Mesothelial cell of epicardium (in vitro differentiated cells): Measurements from ENCODE around the gene KRTAP7-1. TPM values are rescaled to one million over a fixed set of nuclear protein-coding genes. Genes with fewer than 3 reads are reported as not detected.

ENCODE experiments used
- DNase-seq, 2 experiments: peaks; one replicate each; pipeline ENCODE4 v3.0.0; 2021; ENCODE audit warnings: low spot score in 2 of 2; ENCODE audit not compliant: unreplicated experiment in 2 of 2
- H3K27ac Mint-ChIP-seq: 2 replicates; pipeline ENCODE4 v1.8.0; 2021; ENCODE audit warnings: mixed read lengths
- H3K27me3 Mint-ChIP-seq: 2 replicates; pipeline ENCODE4 v1.8.0; 2021; ENCODE audit warnings: low read depth, mixed read lengths
- H3K36me3 Mint-ChIP-seq: 2 replicates; pipeline ENCODE4 v1.8.0; 2021; ENCODE audit warnings: mixed read lengths
- H3K4me1 Mint-ChIP-seq: 2 replicates; pipeline ENCODE4 v1.8.0; 2021; ENCODE audit warnings: mixed read lengths
- H3K4me3 Mint-ChIP-seq: 2 replicates; pipeline ENCODE4 v1.8.0; 2021; ENCODE audit warnings: mild to moderate bottlenecking, moderate library complexity, mixed read lengths
- H3K9me3 Mint-ChIP-seq: 2 replicates; pipeline ENCODE4 v1.8.0; 2021; ENCODE audit warnings: mixed read lengths
- CTCF ChIP-seq: fragments of 200-600 bp; sonication (generic); IDR thresholded peaks from one replicate; pipeline ENCODE4 v1.5.0; 2021; ENCODE audit warnings: antibody characterized with exemption; ENCODE audit not compliant: unreplicated experiment
- total RNA-seq: library from RNA; stranded (reverse); gene quantifications from 3 replicates; pipeline ENCODE4 v1.2.1, GENCODE V29; 2021

KRTAP7-1 gene
- not detected in 3 replicates for total RNA-seq

- DNase-seq = no peak
- Mint-ChIP-seq H3K9me3 (peaks cover 25% of the 10 kb centered on the region), H3K4me3 (no peak within 1 kb of the TSS), H3K36me3 (no peaks in the 10 kb centered on the region), H3K27ac (no peak within 1 kb of the TSS), H3K27me3 (peaks cover 2% of the 10 kb centered on the region), H3K4me1 (no peaks in the 10 kb centered on the region)
- TF ChIP-seq CTCF = no peak
Measured at GRCh38 chr21:30829659-30830058, at the start of gene KRTAP7-1. TSS of gene KRTAP7-1 (minus strand) at chr21:30829759. CDS start at chr21:30829698, 61 bp downstream.

GRCh38 chr21:30874526-30874925 is 45.0 kb upstream of the KRTAP7-1 start:
- TF ChIP-seq CTCF = no peak
- H3K9me3 Mint-ChIP-seq = no peaks in the 10 kb centered on the region
- peaks cover 3% of the 10 kb centered on the region for H3K27me3 Mint-ChIP-seq
- no peak for DNase-seq
- peak overlapping the region; percentile 41 for H3K27ac Mint-ChIP-seq
- H3K4me3 Mint-ChIP-seq = no peak overlapping the region
- H3K4me1 Mint-ChIP-seq = peaks cover 9% of the 10 kb centered on the region
- H3K36me3 Mint-ChIP-seq = no peaks in the 10 kb centered on the region

GRCh38 chr21:30847627-30848500 is 18.3 kb upstream of the KRTAP7-1 start:
- Mint-ChIP-seq H3K9me3 (peaks cover 10% of the 10 kb centered on the region), H3K4me3 (no peak overlapping the region), H3K36me3 (no peaks in the 10 kb centered on the region), H3K27ac (no peak overlapping the region), H3K27me3 (no peaks in the 10 kb centered on the region), H3K4me1 (peaks cover 10% of the 10 kb centered on the region)
- no peak for DNase-seq
- no peak for TF ChIP-seq CTCF

- H3K9me3 Mint-ChIP-seq = peaks cover 3% of the 10 kb centered on the region
- no peak overlapping the region for H3K27ac Mint-ChIP-seq
- H3K36me3 Mint-ChIP-seq = no peaks in the 10 kb centered on the region
- no peak for DNase-seq
- no peak overlapping the region for H3K4me3 Mint-ChIP-seq
- peaks cover 8% of the 10 kb centered on the region for H3K4me1 Mint-ChIP-seq
- H3K27me3 Mint-ChIP-seq = peaks cover 4% of the 10 kb centered on the region
- peak; percentile 57 for TF ChIP-seq CTCF
Measured at GRCh38 chr21:30842990-30843389, 13.4 kb upstream of the KRTAP7-1 start.

- DNase-seq = no peak
- Mint-ChIP-seq H3K27ac (no peak overlapping the region), H3K4me1 (no peaks in the 10 kb centered on the region), H3K9me3 (peaks cover 3% of the 10 kb centered on the region), H3K27me3 (peaks cover 10% of the 10 kb centered on the region), H3K36me3 (no peaks in the 10 kb centered on the region), H3K4me3 (no peak overlapping the region)
- no peak for TF ChIP-seq CTCF
Measured at GRCh38 chr21:30839304-30839703, 9.7 kb upstream of the KRTAP7-1 start.
